ENCODE results near the gene HIPK1.

Gene HIPK1

GRCh38 chr1:113928187-113928930 lies 765 bp upstream of the HIPK1 start:
- no peak for DNase-seq (ENCODE audit: extremely low read depth, low read depth)
- TF ChIP-seq, protein P1, sequence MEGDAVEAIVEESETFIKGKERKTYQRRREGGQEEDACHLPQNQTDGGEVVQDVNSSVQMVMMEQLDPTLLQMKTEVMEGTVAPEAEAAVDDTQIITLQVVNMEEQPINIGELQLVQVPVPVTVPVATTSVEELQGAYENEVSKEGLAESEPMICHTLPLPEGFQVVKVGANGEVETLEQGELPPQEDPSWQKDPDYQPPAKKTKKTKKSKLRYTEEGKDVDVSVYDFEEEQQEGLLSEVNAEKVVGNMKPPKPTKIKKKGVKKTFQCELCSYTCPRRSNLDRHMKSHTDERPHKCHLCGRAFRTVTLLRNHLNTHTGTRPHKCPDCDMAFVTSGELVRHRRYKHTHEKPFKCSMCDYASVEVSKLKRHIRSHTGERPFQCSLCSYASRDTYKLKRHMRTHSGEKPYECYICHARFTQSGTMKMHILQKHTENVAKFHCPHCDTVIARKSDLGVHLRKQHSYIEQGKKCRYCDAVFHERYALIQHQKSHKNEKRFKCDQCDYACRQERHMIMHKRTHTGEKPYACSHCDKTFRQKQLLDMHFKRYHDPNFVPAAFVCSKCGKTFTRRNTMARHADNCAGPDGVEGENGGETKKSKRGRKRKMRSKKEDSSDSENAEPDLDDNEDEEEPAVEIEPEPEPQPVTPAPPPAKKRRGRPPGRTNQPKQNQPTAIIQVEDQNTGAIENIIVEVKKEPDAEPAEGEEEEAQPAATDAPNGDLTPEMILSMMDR (IDR thresholded peaks at IDR 0.05; ENCODE audit: low read depth, low read length), result no peak

DNA sequence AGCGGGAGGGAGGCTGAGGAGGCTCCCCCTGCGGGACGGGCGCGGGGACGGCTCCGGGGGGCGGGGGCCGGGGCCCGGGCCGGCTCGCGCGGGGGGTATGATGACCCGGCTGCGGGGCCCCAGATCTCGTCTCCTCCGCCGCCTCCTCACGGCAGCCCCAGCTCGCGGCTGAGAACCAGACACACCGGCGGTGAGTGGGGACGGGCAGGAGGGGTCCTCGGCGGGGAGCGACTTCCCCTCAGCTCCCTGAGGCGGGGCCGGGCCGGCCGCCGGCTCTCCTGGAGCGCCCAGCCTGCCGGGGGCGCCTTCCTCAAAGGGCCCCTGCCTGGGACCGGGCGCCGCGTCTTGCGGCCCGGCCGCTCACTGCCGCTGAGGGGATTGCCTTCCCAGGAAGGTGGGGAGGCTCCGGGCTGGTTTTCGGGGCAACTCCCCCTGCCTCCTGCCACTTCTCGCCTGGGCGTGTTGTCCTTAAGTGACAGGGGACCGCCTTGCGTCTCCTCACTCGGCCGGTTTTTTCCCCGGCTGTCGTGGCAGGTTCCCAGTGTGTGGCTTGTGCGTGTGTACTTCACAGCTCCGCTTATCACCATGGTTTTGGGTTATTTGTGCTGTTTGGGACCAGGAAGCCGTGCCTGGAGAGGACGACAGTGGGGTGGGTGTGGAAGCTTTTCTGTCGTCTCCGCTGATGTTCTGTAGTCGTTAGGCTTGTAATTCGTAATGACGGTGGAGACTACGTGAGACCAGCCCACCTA lies 800 bp downstream of the HIPK1 start:
- DNase-seq (ENCODE audit: extremely low read depth, low read depth), result no peak
- TF ChIP-seq, protein P1 (IDR thresholded peaks at IDR 0.05; ENCODE audit: low read depth, low read length), result peak; percentile 4

GRCh38 chr1:113930499-113931161 lies 1.5 kb downstream of the HIPK1 start:
- TF ChIP-seq, protein P1 (IDR thresholded peaks at IDR 0.05; ENCODE audit: low read depth, low read length), result no peak
- no peak for DNase-seq (ENCODE audit: extremely low read depth, low read depth)

DNA sequence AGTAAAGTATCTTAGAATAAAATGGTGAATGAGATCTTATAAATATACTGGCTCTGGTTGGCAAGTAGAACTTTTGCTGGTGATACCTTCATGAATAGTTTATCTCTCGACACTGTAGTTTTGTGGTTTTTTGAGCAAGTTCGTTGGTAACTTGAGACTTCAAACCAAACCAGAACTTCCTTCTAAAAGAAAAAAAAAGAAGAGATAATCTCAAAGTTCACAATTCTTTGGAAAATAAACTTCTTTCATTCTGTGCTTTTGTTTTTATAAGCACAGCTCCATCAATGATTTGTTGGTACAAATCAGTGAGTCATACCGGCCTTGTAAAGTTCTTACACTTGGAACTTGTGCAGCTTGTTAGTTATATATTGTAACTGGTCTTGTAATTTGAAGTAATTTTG lies 2.3 kb downstream of the HIPK1 start:
- TF ChIP-seq, protein P1 (IDR thresholded peaks at IDR 0.05; ENCODE audit: low read depth, low read length), result no peak
- no peak for DNase-seq (ENCODE audit: extremely low read depth, low read depth)

DNA sequence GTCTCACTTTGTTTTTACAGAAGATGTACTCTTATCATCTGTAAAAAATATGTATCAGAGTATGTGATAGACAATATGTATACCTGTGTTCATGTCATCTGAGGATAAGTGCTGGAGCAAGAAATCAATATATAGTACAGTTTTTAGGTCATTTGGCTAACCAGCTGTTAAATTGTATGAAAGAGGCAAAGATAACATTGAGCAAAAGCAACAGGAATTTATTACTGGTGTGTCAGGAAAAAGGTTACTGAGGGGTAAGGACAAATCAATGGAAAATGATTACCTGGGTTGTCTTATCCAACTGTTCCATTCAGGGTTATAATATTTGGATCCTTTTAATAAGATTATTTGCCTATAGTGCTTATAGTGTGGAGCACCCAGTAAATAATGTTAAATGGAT lies 4.9 kb downstream of the HIPK1 start:
- no peak for DNase-seq (ENCODE audit: extremely low read depth, low read depth)
- TF ChIP-seq, protein P1 (IDR thresholded peaks at IDR 0.05; ENCODE audit: low read depth, low read length), result no peak

- TF ChIP-seq, protein P1 (IDR thresholded peaks at IDR 0.05; ENCODE audit: low read depth, low read length), result no peak
- no peak for DNase-seq (ENCODE audit: extremely low read depth, low read depth)
Measured at GRCh38 chr1:113934511-113935055, 5.5 kb downstream of the HIPK1 start.

Data from AG09319 (cell line).